HL-60 (cell line): ENCODE data around the gene CIC.

ENCODE experiments used
- CTCF ChIP-seq: IDR thresholded peaks from one replicate; pipeline ENCODE4 v1.5.1; 2011; ENCODE audit warnings: low read length, control low read depth, inconsistent platforms; ENCODE audit not compliant: insufficient read depth
- GABPA ChIP-seq: IDR thresholded peaks from 2 replicates; pipeline ENCODE4 v1.6.1; 2012; ENCODE audit warnings: low read depth
- POLR2AphosphoS5 ChIP-seq: IDR thresholded peaks from 2 replicates; pipeline ENCODE4 v1.6.1; 2012; ENCODE audit warnings: low read depth
- REST ChIP-seq: IDR thresholded peaks from 2 replicates; pipeline ENCODE4 v1.6.1; 2012; ENCODE audit warnings: low read depth; ENCODE audit not compliant: insufficient replicate concordance

- TF ChIP-seq CTCF = no peak
- 0 out of 2 replicates have a peak, but pooled peaks have one; percentile 16 for TF ChIP-seq POLR2AphosphoS5
- peak; percentile 39 for TF ChIP-seq GABPA
- no peak for TF ChIP-seq REST
Observed at GRCh38 chr19:42316223-42317211, 47.5 kb downstream of the CIC start.
